Mucosa of stomach (tissue), 1 donor: ENCODE data around the gene CHSY1.
"Not testable (repeated sequence)": the region's sequence is repeated elsewhere in the genome, so short reads cannot be mapped to it uniquely, and the experiment has no call there.

Experiments used
- H3K27me3 ChIP-seq: one replicate; pipeline ENCODE4 v1.7.0; 2013; ENCODE audit warnings: mild to moderate bottlenecking, low read length; ENCODE audit not compliant: control insufficient read depth, insufficient read depth
- H3K36me3 ChIP-seq: one replicate; pipeline ENCODE4 v1.7.0; 2013; ENCODE audit warnings: low read length; ENCODE audit not compliant: control insufficient read depth, insufficient read depth
- H3K4me1 ChIP-seq: one replicate; pipeline ENCODE4 v1.7.0; 2013; ENCODE audit warnings: mild to moderate bottlenecking, low read length; ENCODE audit not compliant: control insufficient read depth, insufficient read depth
- H3K4me3 ChIP-seq: one replicate; pipeline ENCODE4 v1.7.0; 2013; ENCODE audit warnings: low read length
- H3K9ac ChIP-seq: one replicate; pipeline ENCODE4 v1.7.0; 2013; ENCODE audit warnings: mild to moderate bottlenecking, low read length, moderate library complexity
- H3K9me3 ChIP-seq: one replicate; pipeline ENCODE4 v1.7.0; 2013; ENCODE audit warnings: mild to moderate bottlenecking, low read length, moderate library complexity; ENCODE audit not compliant: control insufficient read depth
- donor health status: Pancreatic carcinoma.

The CHSY1 gene, protein sequence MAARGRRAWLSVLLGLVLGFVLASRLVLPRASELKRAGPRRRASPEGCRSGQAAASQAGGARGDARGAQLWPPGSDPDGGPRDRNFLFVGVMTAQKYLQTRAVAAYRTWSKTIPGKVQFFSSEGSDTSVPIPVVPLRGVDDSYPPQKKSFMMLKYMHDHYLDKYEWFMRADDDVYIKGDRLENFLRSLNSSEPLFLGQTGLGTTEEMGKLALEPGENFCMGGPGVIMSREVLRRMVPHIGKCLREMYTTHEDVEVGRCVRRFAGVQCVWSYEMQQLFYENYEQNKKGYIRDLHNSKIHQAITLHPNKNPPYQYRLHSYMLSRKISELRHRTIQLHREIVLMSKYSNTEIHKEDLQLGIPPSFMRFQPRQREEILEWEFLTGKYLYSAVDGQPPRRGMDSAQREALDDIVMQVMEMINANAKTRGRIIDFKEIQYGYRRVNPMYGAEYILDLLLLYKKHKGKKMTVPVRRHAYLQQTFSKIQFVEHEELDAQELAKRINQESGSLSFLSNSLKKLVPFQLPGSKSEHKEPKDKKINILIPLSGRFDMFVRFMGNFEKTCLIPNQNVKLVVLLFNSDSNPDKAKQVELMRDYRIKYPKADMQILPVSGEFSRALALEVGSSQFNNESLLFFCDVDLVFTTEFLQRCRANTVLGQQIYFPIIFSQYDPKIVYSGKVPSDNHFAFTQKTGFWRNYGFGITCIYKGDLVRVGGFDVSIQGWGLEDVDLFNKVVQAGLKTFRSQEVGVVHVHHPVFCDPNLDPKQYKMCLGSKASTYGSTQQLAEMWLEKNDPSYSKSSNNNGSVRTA

DNA sequence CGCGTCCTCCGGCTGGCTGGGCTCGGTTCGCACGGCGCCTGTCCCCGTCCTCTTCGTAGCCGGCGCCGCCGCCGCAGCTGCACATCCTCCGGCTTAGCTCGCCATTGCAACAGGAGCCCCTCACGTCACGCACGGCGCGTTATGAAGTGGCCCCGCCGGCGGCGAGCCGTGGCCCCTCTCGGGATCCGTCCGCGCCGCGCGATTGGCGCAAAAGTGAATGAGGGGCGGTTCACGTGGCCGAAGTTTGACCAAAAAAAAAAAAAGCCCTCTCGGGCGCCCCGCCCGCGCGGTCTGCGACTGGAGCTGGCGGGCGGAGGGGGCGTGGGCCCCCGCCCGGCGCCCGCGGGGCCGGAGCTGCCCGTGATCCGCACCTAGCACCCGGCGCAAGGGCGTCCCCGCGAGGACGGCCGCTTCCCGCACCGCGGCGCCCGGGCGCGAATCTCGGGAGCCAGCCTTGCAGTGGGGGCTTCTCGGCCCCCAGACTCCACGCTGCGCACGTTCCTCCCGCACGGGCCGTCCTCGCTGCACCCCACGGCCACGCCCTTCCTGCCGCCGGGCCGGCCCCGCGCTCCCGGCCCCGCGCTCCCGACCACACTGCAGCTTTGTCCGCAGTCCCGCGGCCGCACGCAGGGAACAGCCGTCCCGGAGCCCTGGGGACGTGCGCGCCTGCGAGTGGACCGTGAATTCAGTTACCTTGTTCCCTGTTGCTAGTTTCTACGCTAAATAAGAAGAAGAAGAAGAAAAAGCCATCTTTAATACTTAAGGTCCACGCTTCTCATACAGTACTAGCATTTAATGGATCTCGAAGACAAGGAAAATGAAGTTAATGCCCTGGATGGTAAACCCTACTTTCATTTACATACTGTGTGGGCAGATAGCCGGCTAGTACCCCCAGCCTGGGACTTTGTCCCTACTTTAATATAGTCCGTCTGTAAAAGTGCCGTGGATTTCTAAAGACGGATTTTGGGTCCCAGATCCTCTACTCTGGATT lies at the start of gene CHSY1:
TSS of gene CHSY1 (minus strand) at position 219 of the 991 bp plus-strand sequence. CDS start 592 bp downstream, outside the sequence.
- Histone ChIP-seq H3K36me3 (no peaks in the 10 kb centered on the region), H3K4me3 (peak within 1 kb of the TSS; percentile 71), H3K9ac (peak within 1 kb of the TSS; percentile 72), H3K4me1 (peaks cover 32% of the 10 kb centered on the region), H3K27me3 (no peaks in the 10 kb centered on the region), H3K9me3 (no peaks in the 10 kb centered on the region)

DNA sequence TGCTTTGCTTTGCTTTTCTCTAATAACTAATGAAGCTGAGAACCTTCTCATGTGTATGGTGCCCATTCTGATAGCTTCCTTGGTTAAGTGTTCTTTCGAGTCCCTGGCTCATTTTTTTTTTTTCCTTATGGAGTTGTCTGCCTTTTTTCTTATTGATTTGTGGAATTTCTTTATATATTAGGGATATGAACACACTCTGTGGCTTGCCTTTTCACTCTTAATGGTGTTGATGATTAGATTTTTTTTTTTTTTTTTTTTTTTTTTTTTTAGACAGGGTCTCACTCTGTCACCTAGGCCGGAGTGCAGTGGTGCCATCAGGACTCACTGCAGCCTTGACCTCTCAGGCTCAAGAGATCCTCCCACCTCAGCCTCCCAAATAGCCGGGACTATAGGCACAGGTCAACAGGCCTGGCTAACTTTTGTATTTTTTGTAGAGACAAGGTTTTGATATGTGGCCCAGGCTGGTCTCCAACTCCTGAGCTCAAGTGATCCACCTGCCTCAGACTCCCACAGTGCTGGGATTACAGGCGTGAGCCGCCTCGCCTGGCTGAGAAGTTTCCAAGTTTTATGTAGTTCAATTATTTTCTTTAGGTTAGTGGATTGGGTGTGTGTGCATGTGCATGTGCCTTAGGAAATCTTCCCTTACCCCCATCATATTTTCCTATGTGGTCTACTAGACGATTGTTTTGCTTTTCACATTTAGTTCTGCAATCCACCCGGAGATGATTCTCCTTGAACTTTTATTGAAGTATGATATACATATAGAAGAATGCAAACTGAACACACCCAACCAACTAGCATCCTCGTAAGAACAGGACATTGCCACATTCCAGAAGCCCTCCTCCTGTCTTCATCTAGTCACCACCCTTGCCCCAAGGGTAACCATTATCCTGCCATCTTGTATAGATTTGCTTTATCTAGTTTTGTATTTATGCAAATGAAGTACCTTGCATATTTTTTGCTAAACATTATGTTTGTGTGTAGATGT lies 44.9 kb upstream of the CHSY1 start:
- Histone ChIP-seq H3K4me3 (no peak overlapping the region), H3K4me1 (peaks cover 6% of the 10 kb centered on the region), H3K9ac (no peak overlapping the region), H3K36me3 (no peaks in the 10 kb centered on the region), H3K27me3 (no peaks in the 10 kb centered on the region), H3K9me3 (no peaks in the 10 kb centered on the region)

DNA sequence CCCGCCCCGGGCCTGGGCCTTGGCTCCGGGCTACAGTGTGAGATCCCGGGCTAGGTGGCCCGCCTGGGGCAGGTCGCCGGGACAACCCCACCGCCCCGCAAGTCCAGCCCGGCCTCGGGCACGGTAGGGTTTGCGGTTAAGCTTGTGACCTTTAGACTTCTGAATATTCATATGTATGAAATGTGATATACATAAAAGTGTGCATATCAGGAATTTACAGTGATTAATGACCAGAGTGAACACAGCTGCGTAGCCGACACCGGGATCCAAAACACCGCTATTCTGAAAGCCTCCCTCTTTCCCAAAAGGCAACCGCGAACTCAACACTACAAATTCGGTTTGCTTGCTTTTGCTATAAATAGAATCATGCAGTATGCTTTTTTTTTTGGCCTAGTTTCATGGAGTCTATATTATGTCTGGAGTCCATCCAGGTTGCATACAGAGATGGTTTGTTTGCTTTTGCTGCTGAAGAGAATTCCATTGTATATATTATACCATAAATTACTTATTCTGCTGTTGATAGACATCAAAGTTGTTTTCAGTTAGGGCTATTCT lies 43.8 kb upstream of the CHSY1 start:
- H3K27me3 ChIP-seq: no peaks in the 10 kb centered on the region
- H3K4me1 ChIP-seq: peaks cover 6% of the 10 kb centered on the region
- H3K36me3 ChIP-seq: no peaks in the 10 kb centered on the region
- peak overlapping the region; percentile 85 for H3K9ac ChIP-seq
- H3K4me3 ChIP-seq: peak overlapping the region; percentile 80
- no peaks in the 10 kb centered on the region for H3K9me3 ChIP-seq

DNA sequence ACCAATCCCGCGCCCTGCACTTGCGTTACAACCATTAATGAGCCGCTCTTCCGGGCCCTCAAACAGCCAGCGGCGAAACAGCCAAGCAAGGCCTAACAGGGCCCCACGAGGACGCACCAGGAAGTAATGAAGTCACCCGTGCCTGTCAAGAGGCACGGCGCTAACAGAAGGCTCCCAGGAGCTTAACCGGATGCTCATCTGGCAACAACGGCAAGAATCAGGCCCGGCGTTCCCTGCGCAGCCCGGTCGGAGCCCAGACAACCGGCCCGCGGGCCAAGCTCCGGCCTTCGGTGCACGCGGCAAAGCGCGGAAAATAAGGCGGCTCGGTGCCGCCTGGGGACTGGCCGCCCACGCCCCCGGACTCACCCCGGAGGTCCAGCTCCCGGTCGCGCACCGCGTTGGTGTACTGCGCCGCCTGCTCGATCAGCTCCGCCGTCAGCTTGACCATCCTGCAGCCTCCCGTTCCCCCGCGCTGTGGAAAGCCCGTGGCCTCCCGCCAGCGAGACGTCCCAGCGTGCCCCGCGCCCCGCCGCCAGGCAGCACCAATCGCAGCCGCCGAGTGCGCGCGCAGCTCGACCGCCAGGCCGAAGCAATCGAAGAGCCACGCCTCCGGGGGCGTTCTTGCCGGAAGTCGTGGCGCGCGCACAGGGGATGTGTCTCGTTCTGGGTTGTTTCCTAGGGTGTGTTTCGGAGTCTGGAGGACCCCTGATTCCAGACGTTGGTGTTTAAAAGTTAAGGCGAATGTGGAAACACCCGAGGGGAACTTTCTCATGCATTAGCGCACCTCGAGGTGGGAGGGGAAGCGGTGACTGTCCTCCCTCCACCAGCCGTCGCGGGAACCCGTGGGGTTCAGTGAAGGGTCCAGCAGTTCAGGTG lies 43.1 kb upstream of the CHSY1 start, which contains the start of gene SNRPA1:
TSS of gene SNRPA1 (minus strand) at position 518 of the 876 bp plus-strand sequence. CDS start at position 448, 70 bp downstream.
- H3K27me3 ChIP-seq: no peaks in the 10 kb centered on the region
- no peaks in the 10 kb centered on the region for H3K36me3 ChIP-seq
- H3K4me3 ChIP-seq: peak within 1 kb of the TSS; percentile 80
- peaks cover 6% of the 10 kb centered on the region for H3K4me1 ChIP-seq
- peak within 1 kb of the TSS; percentile 85 for H3K9ac ChIP-seq
- no peaks in the 10 kb centered on the region for H3K9me3 ChIP-seq

DNA sequence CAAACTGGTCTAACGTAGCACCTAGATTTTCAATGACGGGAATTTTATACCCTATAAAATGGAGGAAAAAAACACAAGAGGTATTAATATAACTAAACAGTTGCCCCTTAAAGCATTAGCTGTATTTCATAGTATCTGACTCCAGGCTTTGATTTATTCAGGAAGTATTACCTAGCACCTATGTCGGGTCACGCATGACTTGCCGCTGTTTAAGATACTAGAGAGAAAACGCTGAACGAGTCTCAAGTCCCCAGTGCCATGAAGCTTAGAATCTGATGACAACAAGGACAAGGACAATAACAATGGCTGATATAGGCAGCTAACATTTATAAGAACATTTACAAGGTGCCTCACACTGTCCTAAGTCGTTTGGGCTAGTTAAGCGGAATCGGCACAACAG lies 41.3 kb upstream of the CHSY1 start:
- H3K9me3 ChIP-seq: no peaks in the 10 kb centered on the region
- H3K36me3 ChIP-seq: no peaks in the 10 kb centered on the region
- no peak overlapping the region for H3K4me3 ChIP-seq
- H3K9ac ChIP-seq: peak overlapping the region; percentile 42
- H3K4me1 ChIP-seq: peaks cover 6% of the 10 kb centered on the region
- no peaks in the 10 kb centered on the region for H3K27me3 ChIP-seq

DNA sequence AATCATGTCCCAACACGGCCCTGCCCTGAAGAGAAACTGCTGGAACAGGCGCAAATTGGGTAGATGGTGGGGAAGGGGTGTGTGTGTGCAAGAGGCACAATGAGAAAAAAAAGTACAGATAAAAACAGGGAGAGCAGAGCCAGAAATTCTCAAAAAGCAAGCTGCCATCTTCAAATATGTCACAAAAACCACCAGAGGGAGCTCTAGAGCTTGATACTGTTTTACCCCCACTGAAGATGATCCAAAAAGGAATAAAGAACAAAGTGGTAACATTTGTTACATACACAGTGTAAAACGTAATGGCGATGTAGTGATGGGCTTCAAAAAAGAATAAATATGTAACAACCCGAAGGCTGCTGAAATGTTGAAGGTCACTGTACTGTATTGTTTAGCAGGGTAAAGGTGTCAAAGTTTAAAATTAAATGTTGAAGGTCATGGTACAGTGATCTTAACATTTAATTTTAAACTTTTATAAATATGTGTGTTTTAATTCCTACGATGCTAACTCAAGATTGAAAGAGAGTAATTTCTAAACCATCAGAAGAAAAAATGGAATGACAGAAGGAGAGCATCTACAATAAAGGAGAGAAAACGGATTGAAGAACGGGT lies 37.2 kb upstream of the CHSY1 start:
- H3K4me1 ChIP-seq: peaks cover 6% of the 10 kb centered on the region
- H3K9me3 ChIP-seq: no peaks in the 10 kb centered on the region
- H3K9ac ChIP-seq: no peak overlapping the region
- H3K27me3 ChIP-seq: no peaks in the 10 kb centered on the region
- H3K36me3 ChIP-seq: no peaks in the 10 kb centered on the region
- H3K4me3 ChIP-seq: no peak overlapping the region

DNA sequence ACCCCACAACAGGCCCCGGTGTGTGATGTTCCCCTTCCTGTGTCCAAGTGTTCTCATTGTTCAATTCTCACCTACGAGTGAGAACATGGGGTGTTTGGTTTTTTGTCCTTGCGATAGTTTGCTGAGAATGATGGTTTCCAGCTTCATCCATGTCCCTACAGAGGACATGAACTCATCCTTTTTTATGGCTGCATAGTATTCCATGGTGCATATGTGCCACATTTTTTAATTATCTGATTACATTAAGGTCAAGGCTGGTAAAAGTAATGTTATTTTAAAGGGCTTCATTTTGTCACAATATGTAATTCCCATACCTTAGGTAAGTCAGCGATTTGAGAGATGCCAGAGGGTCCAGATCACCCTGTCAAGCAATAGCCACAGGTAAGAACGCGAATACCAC lies 35.5 kb upstream of the CHSY1 start:
- not testable (repeated sequence) for H3K9ac ChIP-seq, H3K4me1 ChIP-seq, H3K27me3 ChIP-seq, H3K9me3 ChIP-seq, H3K36me3 ChIP-seq, H3K4me3 ChIP-seq

DNA sequence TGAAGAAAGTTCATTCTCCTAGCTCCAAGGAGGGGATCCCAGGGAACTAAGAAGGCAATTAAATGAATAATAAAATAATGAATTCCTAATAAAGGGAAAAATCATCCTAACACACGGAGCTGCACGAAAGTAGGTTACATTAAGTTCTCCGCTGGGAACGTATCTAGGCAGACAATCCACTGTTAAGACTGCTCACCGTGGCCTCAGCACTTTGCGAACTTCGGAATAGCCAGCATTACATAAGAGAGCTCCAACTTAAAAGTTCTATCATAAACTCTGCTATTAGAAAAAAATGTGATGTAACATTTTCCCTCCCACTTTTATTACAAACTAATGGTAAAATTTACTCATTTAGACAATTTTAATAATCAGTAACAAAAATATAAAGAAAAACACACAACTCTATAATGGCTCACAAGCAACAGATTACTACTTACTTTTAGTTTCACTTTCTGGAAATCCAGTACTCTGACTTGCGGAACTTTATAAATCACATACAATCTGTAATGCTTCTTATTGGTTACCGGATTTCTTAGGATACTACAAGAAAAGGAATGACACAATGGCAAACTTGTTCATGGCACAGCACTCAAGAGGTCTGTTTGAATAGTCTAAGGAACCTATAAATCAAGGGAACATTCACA lies 34.7 kb upstream of the CHSY1 start:
- H3K9me3 ChIP-seq: no peaks in the 10 kb centered on the region

DNA sequence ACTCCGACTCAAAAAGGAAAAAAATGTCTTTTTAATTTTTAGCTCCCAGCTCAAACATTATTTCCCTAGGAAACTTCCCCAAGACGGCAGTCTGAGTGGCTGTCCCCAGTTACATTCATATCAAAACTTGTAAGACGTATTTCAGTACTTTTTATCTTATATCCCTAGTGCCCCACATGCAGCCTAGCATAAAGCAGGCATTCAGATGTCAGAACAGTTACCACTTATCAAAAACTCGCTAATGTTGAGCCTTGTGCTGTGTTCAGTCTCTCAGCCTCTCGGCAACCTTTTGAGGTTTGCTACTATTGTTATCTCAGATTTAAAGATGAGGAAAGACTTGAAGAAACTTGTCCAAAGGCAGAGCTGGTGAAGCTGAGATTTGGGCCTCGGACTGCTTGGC lies 32.1 kb upstream of the CHSY1 start:
- no peaks in the 10 kb centered on the region for H3K36me3 ChIP-seq
- H3K9ac ChIP-seq: no peak overlapping the region
- no peaks in the 10 kb centered on the region for H3K9me3 ChIP-seq
- no peaks in the 10 kb centered on the region for H3K4me1 ChIP-seq
- no peaks in the 10 kb centered on the region for H3K27me3 ChIP-seq
- no peak overlapping the region for H3K4me3 ChIP-seq

More for the DNA sequence above, 34.7 kb upstream of the CHSY1 start:
- Histone ChIP-seq H3K36me3 (no peaks in the 10 kb centered on the region), H3K27me3 (no peaks in the 10 kb centered on the region), H3K4me3 (no peak overlapping the region), H3K9ac (no peak overlapping the region), H3K4me1 (no peaks in the 10 kb centered on the region)
